Measurements from ENCODE around the gene WDFY4.

Gene WDFY4

DNA sequence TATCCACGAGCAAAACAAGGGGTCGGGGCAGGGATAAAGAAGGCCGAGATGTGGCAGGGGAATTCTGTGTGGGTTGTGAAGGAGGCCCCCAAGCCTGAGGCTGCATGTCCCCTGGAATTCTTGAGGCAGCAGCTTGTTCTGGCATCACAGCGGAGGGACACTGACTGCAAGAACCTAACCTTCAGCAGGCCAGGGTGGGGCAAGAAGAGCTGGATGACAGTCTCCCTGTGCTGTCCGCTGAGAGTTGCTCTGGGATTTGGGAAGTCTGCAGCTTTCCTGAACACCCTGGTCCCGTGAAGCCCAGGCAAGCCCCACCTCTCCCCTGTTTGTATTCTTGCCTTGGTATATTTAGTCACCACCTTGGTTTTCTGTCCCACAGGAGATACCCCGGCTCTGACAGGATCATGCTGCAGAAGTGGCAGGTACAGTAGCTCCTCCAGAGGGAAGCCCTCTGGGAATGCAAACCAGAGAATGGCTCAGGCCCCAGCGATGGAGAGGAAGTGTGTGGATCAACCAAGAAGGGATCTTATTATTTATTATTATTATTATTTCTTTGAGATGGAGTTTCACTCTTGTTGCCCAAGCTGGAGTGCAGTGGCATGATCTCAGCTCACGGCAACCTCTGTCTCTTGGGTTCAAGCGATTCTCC lies 256.9 kb downstream of the WDFY4 start:
- TF ChIP-seq POLR2A (IDR thresholded peaks at IDR 0.05; ENCODE audit: low read depth, low read length) (no peak), TAF1 (IDR thresholded peaks at IDR 0.05; ENCODE audit: low read depth, low read length) (no peak)
- FAIRE-seq (no peak), DNase-seq (ENCODE audit: insufficient read length, low spot score) (no peak)

DNA sequence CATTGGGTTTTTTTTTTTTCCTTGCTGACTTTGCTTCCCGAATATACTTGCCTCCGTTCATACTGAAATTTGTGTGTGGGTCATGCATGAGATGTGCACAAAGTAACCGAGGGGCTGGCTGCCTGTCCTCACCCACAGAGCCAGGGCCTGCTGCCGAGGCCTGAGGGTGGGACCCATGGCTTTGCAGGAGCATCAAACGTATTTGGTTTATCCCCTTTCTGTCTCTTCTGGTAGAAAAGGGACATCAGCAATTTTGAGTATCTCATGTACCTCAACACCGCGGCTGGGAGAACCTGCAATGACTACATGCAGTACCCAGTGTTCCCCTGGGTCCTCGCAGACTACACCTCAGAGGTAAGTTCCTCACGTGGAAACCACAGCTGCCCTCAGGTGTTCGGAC lies 258.4 kb downstream of the WDFY4 start:
- FAIRE-seq (no peak), DNase-seq (ENCODE audit: insufficient read length, low spot score) (no peak)
- TF ChIP-seq SPI1 (IDR thresholded peaks at IDR 0.05; ENCODE audit: low read depth, low read length) (no peak), PAX5 (IDR thresholded peaks at IDR 0.05; ENCODE audit: insufficient read depth, low read length, severe bottlenecking) (no peak), POLR2A (IDR thresholded peaks at IDR 0.05; ENCODE audit: low read depth, low read length) (no peak), POU2F2 (IDR thresholded peaks at IDR 0.05; ENCODE audit: low read depth, low read length) (no peak), TAF1 (IDR thresholded peaks at IDR 0.05; ENCODE audit: low read depth, low read length) (no peak), POLR2AphosphoS5 (IDR thresholded peaks at IDR 0.05; ENCODE audit: low read depth, low read length) (no peak)

DNA sequence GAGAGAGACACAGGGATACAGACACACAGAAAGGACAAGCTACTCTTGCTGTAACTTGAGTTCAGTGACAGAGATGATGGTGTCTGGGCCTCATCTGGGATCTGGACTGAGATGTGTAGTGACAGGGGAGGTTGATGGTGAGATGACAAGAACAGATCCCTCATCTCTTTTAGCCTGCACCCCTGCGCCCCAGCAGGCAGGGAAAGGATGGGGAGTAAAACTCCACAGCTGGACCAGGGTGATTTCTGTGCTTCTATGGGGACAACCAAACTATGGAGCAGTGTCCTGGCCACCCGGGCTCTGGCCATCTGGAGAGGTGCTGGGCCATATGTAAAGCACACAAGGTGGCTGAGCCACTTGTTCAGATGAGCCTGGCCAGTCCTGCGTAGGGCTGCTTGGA lies 259.5 kb downstream of the WDFY4 start:
- DNase-seq (ENCODE audit: insufficient read length, low spot score) (no peak), FAIRE-seq (no peak)
- no peak for TF ChIP-seq SPI1 (IDR thresholded peaks at IDR 0.05; ENCODE audit: low read depth, low read length)
- TF ChIP-seq PAX5 (IDR thresholded peaks at IDR 0.05; ENCODE audit: insufficient read depth, low read length, severe bottlenecking), result no peak
- TF ChIP-seq TAF1 (IDR thresholded peaks at IDR 0.05; ENCODE audit: low read depth, low read length), result no peak
- TF ChIP-seq POLR2AphosphoS5 (IDR thresholded peaks at IDR 0.05; ENCODE audit: low read depth, low read length), result no peak
- TF ChIP-seq POU2F2 (IDR thresholded peaks at IDR 0.05; ENCODE audit: low read depth, low read length), result no peak
- no peak for TF ChIP-seq POLR2A (IDR thresholded peaks at IDR 0.05; ENCODE audit: low read depth, low read length)

DNA sequence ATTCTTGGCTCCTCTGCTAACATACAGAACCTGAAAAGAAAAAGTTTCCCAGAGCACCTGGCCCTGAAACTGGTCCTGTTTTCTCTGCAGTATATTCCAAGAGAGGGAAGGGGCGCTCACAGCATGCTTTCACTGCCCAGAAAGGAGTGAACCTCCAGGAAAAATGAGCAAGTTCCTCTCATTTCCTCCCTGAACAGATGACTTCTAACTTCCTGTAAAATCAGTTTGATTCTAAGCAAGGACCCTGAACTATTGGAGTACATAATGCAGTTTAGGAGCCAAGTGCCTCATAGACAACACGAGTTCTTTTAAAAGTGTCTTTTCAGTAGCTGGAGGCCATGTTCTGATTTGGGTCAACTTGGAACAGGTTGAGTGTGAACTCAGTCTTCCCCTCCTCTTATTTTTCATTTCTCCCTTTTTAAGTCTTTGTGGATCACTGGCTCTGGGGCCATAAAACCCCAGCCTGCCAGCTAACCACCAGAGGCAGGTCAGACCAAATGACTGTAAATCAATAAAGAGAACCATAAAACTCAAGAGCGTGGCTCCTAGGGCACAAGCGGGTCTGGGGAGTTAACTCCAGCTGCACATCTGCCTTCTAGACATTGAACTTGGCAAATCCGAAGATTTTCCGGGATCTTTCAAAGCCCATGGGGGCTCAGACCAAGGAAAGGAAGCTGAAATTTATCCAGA lies 260.9 kb downstream of the WDFY4 start:
- no peak for DNase-seq (ENCODE audit: insufficient read length, low spot score)
- TF ChIP-seq TAF1 (IDR thresholded peaks at IDR 0.05; ENCODE audit: low read depth, low read length), result no peak
- TF ChIP-seq POU2F2 (IDR thresholded peaks at IDR 0.05; ENCODE audit: low read depth, low read length), result no peak
- TF ChIP-seq PAX5 (IDR thresholded peaks at IDR 0.05; ENCODE audit: insufficient read depth, low read length, severe bottlenecking), result no peak
- TF ChIP-seq POLR2A (IDR thresholded peaks at IDR 0.05; ENCODE audit: low read depth, low read length), result no peak
- no peak for TF ChIP-seq POLR2AphosphoS5 (IDR thresholded peaks at IDR 0.05; ENCODE audit: low read depth, low read length)
- TF ChIP-seq SPI1 (IDR thresholded peaks at IDR 0.05; ENCODE audit: low read depth, low read length), result no peak
- FAIRE-seq, result no peak

DNA sequence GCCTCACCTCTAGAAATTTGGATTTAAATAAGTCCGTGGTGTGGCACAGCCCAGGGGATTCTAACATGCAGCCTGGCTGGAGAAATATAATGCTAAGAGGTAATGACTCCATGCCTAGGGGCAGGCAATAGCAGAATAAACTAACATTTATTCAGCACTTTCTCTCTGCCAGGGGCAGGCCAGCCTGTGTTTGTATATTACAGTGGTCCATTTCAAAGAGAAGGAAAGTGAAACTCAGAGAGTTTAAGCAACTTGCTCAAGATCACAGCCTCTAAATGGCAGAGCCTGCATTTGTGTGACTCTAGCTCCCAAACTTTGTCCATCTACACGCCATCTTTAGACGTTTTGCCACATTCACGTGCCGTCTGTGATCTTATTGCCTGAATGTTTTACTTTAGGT lies 261.7 kb downstream of the WDFY4 start:
- no peak for TF ChIP-seq TAF1 (IDR thresholded peaks at IDR 0.05; ENCODE audit: low read depth, low read length)
- TF ChIP-seq POU2F2 (IDR thresholded peaks at IDR 0.05; ENCODE audit: low read depth, low read length), result no peak
- no peak for TF ChIP-seq SPI1 (IDR thresholded peaks at IDR 0.05; ENCODE audit: low read depth, low read length)
- no peak for TF ChIP-seq POLR2AphosphoS5 (IDR thresholded peaks at IDR 0.05; ENCODE audit: low read depth, low read length)
- TF ChIP-seq POLR2A (IDR thresholded peaks at IDR 0.05; ENCODE audit: low read depth, low read length), result no peak
- TF ChIP-seq PAX5 (IDR thresholded peaks at IDR 0.05; ENCODE audit: insufficient read depth, low read length, severe bottlenecking), result no peak
- DNase-seq (ENCODE audit: insufficient read length, low spot score) (no peak), FAIRE-seq (no peak)

DNA sequence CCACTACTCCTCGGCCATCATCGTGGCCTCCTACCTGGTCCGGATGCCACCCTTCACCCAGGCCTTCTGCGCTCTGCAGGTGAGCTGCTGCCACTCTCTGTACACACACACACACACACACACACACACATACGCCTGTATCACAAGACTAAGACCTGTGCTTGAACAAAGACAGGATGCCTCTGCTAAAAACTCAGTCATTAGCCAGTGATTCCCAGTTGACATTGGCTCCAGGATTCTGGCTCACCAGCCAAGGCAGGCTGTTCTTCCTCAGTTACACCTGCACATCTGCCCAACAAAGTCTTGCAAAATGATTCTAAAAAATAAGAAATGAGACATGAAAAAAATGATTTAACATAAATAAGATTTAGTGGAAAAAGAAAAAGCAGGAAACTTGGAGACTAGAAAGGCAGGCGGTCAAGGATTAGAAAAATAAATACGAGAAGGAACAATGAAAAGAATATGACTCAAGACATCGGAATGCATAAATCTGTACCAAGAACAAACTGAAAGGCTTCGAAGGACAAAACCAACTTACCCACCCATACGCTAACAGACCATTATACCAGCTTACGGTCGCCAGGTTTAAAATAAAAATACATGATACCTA lies 262.3 kb downstream of the WDFY4 start:
- FAIRE-seq (no peak), DNase-seq (ENCODE audit: insufficient read length, low spot score) (no peak)
- no peak for TF ChIP-seq SPI1 (IDR thresholded peaks at IDR 0.05; ENCODE audit: low read depth, low read length)
- TF ChIP-seq PAX5 (IDR thresholded peaks at IDR 0.05; ENCODE audit: insufficient read depth, low read length, severe bottlenecking), result no peak
- TF ChIP-seq POLR2AphosphoS5 (IDR thresholded peaks at IDR 0.05; ENCODE audit: low read depth, low read length), result no peak
- TF ChIP-seq TAF1 (IDR thresholded peaks at IDR 0.05; ENCODE audit: low read depth, low read length), result no peak
- no peak for TF ChIP-seq POLR2A (IDR thresholded peaks at IDR 0.05; ENCODE audit: low read depth, low read length)
- TF ChIP-seq POU2F2 (IDR thresholded peaks at IDR 0.05; ENCODE audit: low read depth, low read length), result no peak

DNA sequence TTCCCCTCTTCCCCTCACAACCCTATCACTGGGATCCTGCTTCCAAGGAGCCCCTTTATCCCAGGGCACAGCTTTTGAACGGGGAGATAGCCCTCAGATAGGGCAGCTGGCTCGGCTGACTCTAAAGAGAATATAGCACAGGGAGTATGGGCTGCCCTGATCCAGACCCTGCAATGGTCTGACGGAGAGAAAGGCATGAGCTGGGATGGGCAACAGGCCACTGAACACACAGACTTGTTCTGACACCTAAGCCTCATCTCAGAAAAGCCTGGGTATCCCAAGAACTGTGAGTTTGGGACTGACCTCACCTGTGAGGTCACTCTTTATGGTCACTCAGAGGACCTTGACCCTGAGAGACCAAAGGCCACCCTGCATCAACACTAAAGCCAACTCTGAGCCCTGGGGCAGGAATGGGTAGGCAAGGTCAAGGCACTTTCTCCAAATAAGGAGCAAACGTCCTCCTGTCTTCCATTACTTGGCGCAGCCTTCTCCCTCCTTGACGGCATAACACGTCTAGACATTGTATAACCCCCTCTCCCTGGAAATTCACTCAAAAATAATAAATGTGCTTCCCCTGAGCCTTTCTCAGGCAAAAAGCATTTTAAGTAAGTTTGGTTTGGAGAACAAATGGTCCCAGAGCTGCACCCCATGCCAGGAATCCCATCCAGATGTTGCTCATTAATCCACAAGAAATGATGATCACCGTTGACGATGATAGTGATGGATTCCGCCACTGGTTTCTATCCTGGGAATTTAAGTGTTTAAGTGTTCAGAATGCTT lies 263.2 kb downstream of the WDFY4 start:
- FAIRE-seq, result no peak
- DNase-seq (ENCODE audit: insufficient read length, low spot score), result no peak
- TF ChIP-seq PAX5 (IDR thresholded peaks at IDR 0.05; ENCODE audit: insufficient read depth, low read length, severe bottlenecking), result no peak
- no peak for TF ChIP-seq POLR2A (IDR thresholded peaks at IDR 0.05; ENCODE audit: low read depth, low read length)
- no peak for TF ChIP-seq POLR2AphosphoS5 (IDR thresholded peaks at IDR 0.05; ENCODE audit: low read depth, low read length)
- TF ChIP-seq TAF1 (IDR thresholded peaks at IDR 0.05; ENCODE audit: low read depth, low read length), result no peak

DNA sequence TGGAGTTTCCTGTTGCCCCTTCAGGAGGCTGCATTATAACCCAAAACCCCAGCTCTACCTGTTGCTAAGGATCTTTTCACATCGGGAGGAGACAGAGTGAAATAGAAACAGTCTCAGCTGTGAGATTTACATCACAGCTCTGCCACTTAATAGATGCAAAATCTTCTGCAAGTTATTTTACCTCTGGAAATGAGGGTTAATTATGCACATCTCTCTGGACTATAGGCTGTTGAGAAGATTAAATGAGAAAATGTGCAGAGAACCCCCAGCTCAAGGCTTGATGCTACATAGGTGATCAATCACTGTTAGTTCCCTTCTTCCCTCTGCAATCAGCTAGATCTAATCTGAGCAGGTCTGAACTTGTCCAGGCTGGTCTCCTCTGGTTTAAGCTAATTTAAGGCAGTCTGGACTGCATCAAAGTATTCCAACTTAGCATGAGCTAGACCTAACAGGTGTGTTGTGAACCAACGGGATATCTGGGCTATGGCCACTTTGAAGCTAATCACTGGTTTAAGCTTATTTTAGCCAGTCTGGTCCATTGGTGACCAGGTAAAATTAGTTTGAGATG lies 263.9 kb downstream of the WDFY4 start:
- TF ChIP-seq POU2F2 (IDR thresholded peaks at IDR 0.05; ENCODE audit: low read depth, low read length) (no peak), SPI1 (IDR thresholded peaks at IDR 0.05; ENCODE audit: low read depth, low read length) (no peak), POLR2A (IDR thresholded peaks at IDR 0.05; ENCODE audit: low read depth, low read length) (no peak), TAF1 (IDR thresholded peaks at IDR 0.05; ENCODE audit: low read depth, low read length) (no peak), PAX5 (IDR thresholded peaks at IDR 0.05; ENCODE audit: insufficient read depth, low read length, severe bottlenecking) (no peak), POLR2AphosphoS5 (IDR thresholded peaks at IDR 0.05; ENCODE audit: low read depth, low read length) (no peak)
- no peak for FAIRE-seq
- DNase-seq (ENCODE audit: insufficient read length, low spot score), result no peak

DNA sequence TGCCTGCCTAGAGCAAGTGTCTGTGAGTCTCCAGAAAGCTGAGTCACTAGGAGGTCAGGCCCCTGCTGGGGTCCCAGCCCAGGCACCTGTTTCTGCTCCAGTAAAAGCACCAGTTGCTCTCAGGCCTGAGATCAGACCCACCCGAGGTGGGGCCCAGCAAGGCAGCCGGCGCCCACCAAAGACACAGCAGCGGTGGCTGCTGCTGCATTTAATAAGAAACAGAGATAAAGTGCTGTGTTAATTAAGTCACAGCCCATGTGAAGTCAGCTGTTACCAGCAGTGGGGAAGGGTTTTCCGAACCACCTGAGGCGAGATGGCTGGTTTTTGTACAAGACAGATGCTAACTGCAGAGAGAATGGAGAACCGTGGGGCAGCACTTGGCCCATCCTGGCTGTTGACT lies 267.0 kb downstream of the WDFY4 start:
- DNase-seq (ENCODE audit: insufficient read length, low spot score) (no peak), FAIRE-seq (no peak)
- no peak for TF ChIP-seq SPI1 (IDR thresholded peaks at IDR 0.05; ENCODE audit: low read depth, low read length)
- no peak for TF ChIP-seq POU2F2 (IDR thresholded peaks at IDR 0.05; ENCODE audit: low read depth, low read length)
- no peak for TF ChIP-seq TAF1 (IDR thresholded peaks at IDR 0.05; ENCODE audit: low read depth, low read length)
- no peak for TF ChIP-seq PAX5 (IDR thresholded peaks at IDR 0.05; ENCODE audit: insufficient read depth, low read length, severe bottlenecking)
- no peak for TF ChIP-seq POLR2A (IDR thresholded peaks at IDR 0.05; ENCODE audit: low read depth, low read length)
- TF ChIP-seq POLR2AphosphoS5 (IDR thresholded peaks at IDR 0.05; ENCODE audit: low read depth, low read length), result no peak

Measured in GM12891 (cell line).